Nephron (organoid): Measurements from ENCODE around the gene OR52N4.

ENCODE experiments used
- H3K27ac Mint-ChIP-seq, 3 experiments: 2 replicates each; pipeline ENCODE4 v1.8.0; 2020; ENCODE audit warnings: mixed read lengths in 3 of 3, mild to moderate bottlenecking in 2 of 3, moderate library complexity in 1 of 3
- H3K27me3 Mint-ChIP-seq: 2 replicates; pipeline ENCODE4 v1.8.0; 2021; ENCODE audit warnings: low read depth, mild to moderate bottlenecking, moderate library complexity, mixed read lengths
- H3K36me3 Mint-ChIP-seq: 2 replicates; pipeline ENCODE4 v1.8.0; 2020; ENCODE audit warnings: low read depth, mixed read lengths
- H3K4me1 Mint-ChIP-seq: 2 replicates; pipeline ENCODE4 v1.8.0; 2020; ENCODE audit warnings: mixed read lengths
- H3K4me3 Mint-ChIP-seq, 3 experiments: 2 replicates each; pipeline ENCODE4 v1.8.0; 2020; ENCODE audit warnings: mild to moderate bottlenecking in 3 of 3, mixed read lengths in 3 of 3, moderate library complexity in 2 of 3
- H3K9me3 Mint-ChIP-seq: 2 replicates; pipeline ENCODE4 v1.8.0; 2020; ENCODE audit warnings: mixed read lengths
- CTCF ChIP-seq, 3 experiments: fragments of 200-600 bp; sonication (generic); IDR thresholded peaks; one replicate each; pipeline ENCODE4 v1.5.0; 2021; ENCODE audit warnings: antibody characterized with exemption in 3 of 3; ENCODE audit not compliant: unreplicated experiment in 3 of 3

Gene OR52N4

GRCh38 chr11:5722622-5723021, 31.4 kb upstream of the OR52N4 start:
- TF ChIP-seq CTCF (IDR thresholded peaks at IDR 0.05; ENCODE audit: unreplicated experiment in 3 of 3), result no peak
- Mint-ChIP-seq H3K27ac (no peak overlapping the region), H3K4me1 (no peaks in the 10 kb centered on the region), H3K36me3 (no peaks in the 10 kb centered on the region), H3K9me3 (peaks cover 7% of the 10 kb centered on the region), H3K4me3 (no peak overlapping the region), H3K27me3 (peaks cover 18% of the 10 kb centered on the region)

GRCh38 chr11:5726351-5726750, 27.7 kb upstream of the OR52N4 start:
- Mint-ChIP-seq H3K27ac (no peak overlapping the region), H3K4me3 (no peak overlapping the region), H3K36me3 (no peaks in the 10 kb centered on the region), H3K27me3 (peaks cover 13% of the 10 kb centered on the region), H3K9me3 (no peaks in the 10 kb centered on the region), H3K4me1 (no peaks in the 10 kb centered on the region)
- TF ChIP-seq CTCF (IDR thresholded peaks at IDR 0.05; ENCODE audit: unreplicated experiment in 3 of 3), result no peak

- H3K36me3 Mint-ChIP-seq, result no peaks in the 10 kb centered on the region
- no peak for TF ChIP-seq CTCF (IDR thresholded peaks at IDR 0.05; ENCODE audit: unreplicated experiment in 3 of 3)
- no peaks in the 10 kb centered on the region for H3K9me3 Mint-ChIP-seq
- H3K27ac Mint-ChIP-seq, result no peak overlapping the region
- peaks cover 15% of the 10 kb centered on the region for H3K27me3 Mint-ChIP-seq
- H3K4me3 Mint-ChIP-seq, result no peak overlapping the region
- H3K4me1 Mint-ChIP-seq, result no peaks in the 10 kb centered on the region
Observed at GRCh38 chr11:5727691-5728090, 26.4 kb upstream of the OR52N4 start.

- no peaks in the 10 kb centered on the region for H3K36me3 Mint-ChIP-seq
- peaks cover 2% of the 10 kb centered on the region for H3K27me3 Mint-ChIP-seq
- no peak for TF ChIP-seq CTCF (IDR thresholded peaks at IDR 0.05; ENCODE audit: unreplicated experiment in 3 of 3)
- H3K9me3 Mint-ChIP-seq, result peaks cover 2% of the 10 kb centered on the region
- H3K4me1 Mint-ChIP-seq, result no peaks in the 10 kb centered on the region
- no peak within 1 kb of the TSS for H3K4me3 Mint-ChIP-seq
- H3K27ac Mint-ChIP-seq, result no peak within 1 kb of the TSS
Observed at GRCh38 chr11:5736396-5736795, 17.6 kb upstream of the OR52N4 start, which contains the start of gene OR56B1. Gene OR56B1 (plus strand): TSS chr11:5736448. CDS start chr11:5736517, 69 bp downstream.

GRCh38 chr11:5737091-5737490, 17.0 kb upstream of the OR52N4 start:
- no peak for TF ChIP-seq CTCF (IDR thresholded peaks at IDR 0.05; ENCODE audit: unreplicated experiment in 3 of 3)
- Mint-ChIP-seq H3K27me3 (no peaks in the 10 kb centered on the region), H3K9me3 (peaks cover 4% of the 10 kb centered on the region), H3K4me3 (no peak overlapping the region), H3K27ac (no peak overlapping the region), H3K4me1 (no peaks in the 10 kb centered on the region), H3K36me3 (no peaks in the 10 kb centered on the region)

- Mint-ChIP-seq H3K4me1 (no peaks in the 10 kb centered on the region), H3K4me3 (no peak overlapping the region), H3K9me3 (peaks cover 4% of the 10 kb centered on the region), H3K27me3 (no peaks in the 10 kb centered on the region), H3K36me3 (no peaks in the 10 kb centered on the region), H3K27ac (no peak overlapping the region)
- no peak for TF ChIP-seq CTCF (IDR thresholded peaks at IDR 0.05; ENCODE audit: unreplicated experiment in 3 of 3)
Observed at GRCh38 chr11:5737670-5738392, 16.2 kb upstream of the OR52N4 start.
